MM.1S (cell line): ENCODE data around the gene SCN10A.

Experiments used
- DNase-seq: peaks from one replicate; pipeline ENCODE4 v3.0.0-alpha.2; 2015
- H2AFZ ChIP-seq: fragments of 300-600 bp; sonication (generic); 2 replicates; pipeline ENCODE4 v1.6.0; 2016; ENCODE audit warnings: antibody characterized with exemption, low read length
- H3F3A ChIP-seq: fragments of 300-600 bp; sonication (generic); 2 replicates; pipeline ENCODE4 v1.6.1; 2016; ENCODE audit warnings: mild to moderate bottlenecking, antibody characterized with exemption, low read length, moderate library complexity, mixed read lengths; ENCODE audit not compliant: insufficient read depth
- H3K27ac ChIP-seq: fragments of 300-600 bp; sonication (generic); 2 replicates; pipeline ENCODE4 v1.5.1; 2016; ENCODE audit warnings: mild to moderate bottlenecking, low read length
- H3K27me3 ChIP-seq: fragments of 300-600 bp; sonication (generic); replicated peaks from 2 replicates; pipeline ENCODE4 v1.6.0; 2016; ENCODE audit warnings: low read length; ENCODE audit not compliant: insufficient read depth
- H3K36me3 ChIP-seq: fragments of 300-600 bp; sonication (generic); replicated peaks from 2 replicates; pipeline ENCODE4 v1.6.1; 2016; ENCODE audit warnings: mild to moderate bottlenecking, low read length, mixed read lengths; ENCODE audit not compliant: insufficient read depth
- H3K4me1 ChIP-seq: fragments of 300-600 bp; sonication (generic); 2 replicates; pipeline ENCODE4 v1.6.1; 2016; ENCODE audit warnings: low read length, mixed read lengths
- H3K4me2 ChIP-seq: fragments of 300-600 bp; sonication (generic); 2 replicates; pipeline ENCODE4 v1.6.0; 2016; ENCODE audit warnings: low read depth, low read length
- H3K4me3 ChIP-seq: fragments of 300-600 bp; sonication (generic); 2 replicates; pipeline ENCODE4 v1.5.1; 2016; ENCODE audit warnings: low read length, mixed read lengths
- H3K79me2 ChIP-seq: fragments of 300-600 bp; sonication (generic); 2 replicates; pipeline ENCODE4 v1.6.1; 2016; ENCODE audit warnings: mixed run types, low read length, mixed read lengths
- H3K9ac ChIP-seq: fragments of 300-600 bp; sonication (generic); 2 replicates; pipeline ENCODE4 v1.6.1; 2016; ENCODE audit warnings: low read length, mixed read lengths
- H3K9me2 ChIP-seq: fragments of 300-600 bp; sonication (generic); replicated peaks from 2 replicates; pipeline ENCODE4 v1.6.1; 2016; ENCODE audit warnings: mild to moderate bottlenecking, low read length, mixed read lengths; ENCODE audit not compliant: insufficient read depth
- H3K9me3 ChIP-seq: fragments of 300-600 bp; sonication (generic); replicated peaks from 2 replicates; pipeline ENCODE4 v1.6.1; 2016; ENCODE audit warnings: mild to moderate bottlenecking, low read length, mixed read lengths; ENCODE audit not compliant: insufficient read depth
- H4K20me1 ChIP-seq: fragments of 300-600 bp; sonication (generic); 2 replicates; pipeline ENCODE4 v1.6.1; 2016; ENCODE audit warnings: mild to moderate bottlenecking, low read length, moderate library complexity, mixed read lengths; ENCODE audit not compliant: insufficient read depth
- EZH2 ChIP-seq: fragments of 300-600 bp; sonication (generic); optimal IDR thresholded peaks from 2 replicates; pipeline ENCODE3; 2017; ENCODE audit warnings: low read depth, mild to moderate bottlenecking, antibody characterized with exemption, low read length, mixed read lengths
- EZH2phosphoT487 ChIP-seq: fragments of 300-600 bp; sonication (generic); IDR thresholded peaks from 2 replicates; pipeline ENCODE4 v1.6.1; 2018; ENCODE audit warnings: antibody characterized with exemption, low read length
- TF ChIP-seq, protein P1 (sequence below): fragments of 300-600 bp; sonication (generic); IDR thresholded peaks from 2 replicates; pipeline ENCODE4 v1.5.1; 2016; ENCODE audit warnings: antibody characterized with exemption, low read length, mixed read lengths

Gene SCN10A

DNA sequence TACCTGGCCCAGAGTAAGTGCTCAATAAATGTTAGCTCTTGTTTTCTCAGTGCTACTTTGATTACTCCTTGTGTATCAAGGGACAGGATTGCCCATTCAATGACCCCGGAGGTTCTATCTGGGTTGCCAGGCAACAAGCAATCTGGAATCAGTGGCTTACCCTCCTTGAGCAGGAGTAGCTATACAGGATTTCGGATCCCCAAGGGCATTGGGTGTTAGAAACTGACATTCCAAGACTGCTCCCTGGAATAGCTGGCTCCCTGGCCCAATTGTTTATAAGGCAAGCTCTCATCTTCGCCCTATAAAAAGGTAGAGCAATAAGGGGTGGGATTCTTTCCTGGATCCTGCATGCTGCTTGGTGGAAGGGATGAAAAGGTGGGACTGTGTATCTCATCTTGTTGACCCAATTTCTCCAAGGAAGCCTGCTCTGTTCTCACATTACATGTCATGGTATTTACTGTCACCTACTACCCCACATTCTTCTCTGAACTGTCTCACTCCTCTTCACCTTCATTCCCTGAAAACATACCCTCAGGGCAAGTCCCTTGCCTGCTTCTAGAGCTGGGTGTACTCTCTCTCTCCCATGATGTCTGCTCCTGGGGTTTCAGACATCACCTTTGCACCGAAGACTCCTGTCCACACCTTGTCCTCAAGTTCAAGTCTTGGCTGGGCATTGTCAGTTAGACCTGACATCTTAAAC, 26.4 kb upstream of the SCN10A start:
- Histone ChIP-seq H3K4me3 (no peak overlapping the region), H4K20me1 (no peaks in the 10 kb centered on the region)
- DNase-seq, result no peak

DNA sequence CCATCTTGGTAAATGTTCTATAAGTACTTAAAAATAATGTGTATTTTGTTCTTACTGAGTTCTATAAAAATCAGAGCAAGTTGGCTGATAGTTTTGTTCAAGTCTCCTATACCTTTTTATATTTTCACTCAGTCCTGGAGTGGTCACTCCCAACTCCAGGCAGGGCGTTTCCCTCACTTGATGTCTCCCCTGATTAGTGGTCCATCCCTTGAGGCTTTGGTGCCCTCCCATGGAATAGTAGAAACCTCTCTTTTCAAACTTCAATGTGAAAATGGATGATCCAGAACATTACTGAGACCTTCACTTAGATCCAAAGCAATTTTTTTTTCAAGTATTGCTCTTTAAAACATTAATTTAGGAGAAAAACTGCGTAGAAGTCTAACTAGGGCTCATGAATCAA, 25.0 kb upstream of the SCN10A start:
- no peak for DNase-seq
- Histone ChIP-seq H3K9me2 (no peaks in the 10 kb centered on the region), H3K4me3 (no peak overlapping the region), H3K4me2 (no peak overlapping the region), H3F3A (no peaks in the 10 kb centered on the region), H3K9ac (no peak overlapping the region), H3K36me3 (no peaks in the 10 kb centered on the region), H3K27me3 (no peaks in the 10 kb centered on the region), H3K9me3 (no peaks in the 10 kb centered on the region), H2AFZ (no peak overlapping the region), H4K20me1 (no peaks in the 10 kb centered on the region), H3K4me1 (no peaks in the 10 kb centered on the region), H3K27ac (no peak overlapping the region), H3K79me2 (no peaks in the 10 kb centered on the region)
- no peak for TF ChIP-seq EZH2
- no peak for TF ChIP-seq EZH2phosphoT487
- TF ChIP-seq, protein P1, sequence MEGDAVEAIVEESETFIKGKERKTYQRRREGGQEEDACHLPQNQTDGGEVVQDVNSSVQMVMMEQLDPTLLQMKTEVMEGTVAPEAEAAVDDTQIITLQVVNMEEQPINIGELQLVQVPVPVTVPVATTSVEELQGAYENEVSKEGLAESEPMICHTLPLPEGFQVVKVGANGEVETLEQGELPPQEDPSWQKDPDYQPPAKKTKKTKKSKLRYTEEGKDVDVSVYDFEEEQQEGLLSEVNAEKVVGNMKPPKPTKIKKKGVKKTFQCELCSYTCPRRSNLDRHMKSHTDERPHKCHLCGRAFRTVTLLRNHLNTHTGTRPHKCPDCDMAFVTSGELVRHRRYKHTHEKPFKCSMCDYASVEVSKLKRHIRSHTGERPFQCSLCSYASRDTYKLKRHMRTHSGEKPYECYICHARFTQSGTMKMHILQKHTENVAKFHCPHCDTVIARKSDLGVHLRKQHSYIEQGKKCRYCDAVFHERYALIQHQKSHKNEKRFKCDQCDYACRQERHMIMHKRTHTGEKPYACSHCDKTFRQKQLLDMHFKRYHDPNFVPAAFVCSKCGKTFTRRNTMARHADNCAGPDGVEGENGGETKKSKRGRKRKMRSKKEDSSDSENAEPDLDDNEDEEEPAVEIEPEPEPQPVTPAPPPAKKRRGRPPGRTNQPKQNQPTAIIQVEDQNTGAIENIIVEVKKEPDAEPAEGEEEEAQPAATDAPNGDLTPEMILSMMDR, result no peak

More for the DNA sequence above, 26.4 kb upstream of the SCN10A start:
- H3K27ac ChIP-seq, result no peak overlapping the region
- H3K4me1 ChIP-seq, result no peaks in the 10 kb centered on the region
- no peak overlapping the region for H3K4me2 ChIP-seq
- H3K36me3 ChIP-seq, result no peaks in the 10 kb centered on the region
- H3K9me2 ChIP-seq, result no peaks in the 10 kb centered on the region
- no peaks in the 10 kb centered on the region for H3F3A ChIP-seq
- H3K9ac ChIP-seq, result no peak overlapping the region
- H3K9me3 ChIP-seq, result no peaks in the 10 kb centered on the region
- no peak overlapping the region for H2AFZ ChIP-seq
- no peaks in the 10 kb centered on the region for H3K79me2 ChIP-seq
- H3K27me3 ChIP-seq, result no peaks in the 10 kb centered on the region
- TF ChIP-seq EZH2 (no peak), EZH2phosphoT487 (no peak)
- TF ChIP-seq, protein P1, result no peak

DNA sequence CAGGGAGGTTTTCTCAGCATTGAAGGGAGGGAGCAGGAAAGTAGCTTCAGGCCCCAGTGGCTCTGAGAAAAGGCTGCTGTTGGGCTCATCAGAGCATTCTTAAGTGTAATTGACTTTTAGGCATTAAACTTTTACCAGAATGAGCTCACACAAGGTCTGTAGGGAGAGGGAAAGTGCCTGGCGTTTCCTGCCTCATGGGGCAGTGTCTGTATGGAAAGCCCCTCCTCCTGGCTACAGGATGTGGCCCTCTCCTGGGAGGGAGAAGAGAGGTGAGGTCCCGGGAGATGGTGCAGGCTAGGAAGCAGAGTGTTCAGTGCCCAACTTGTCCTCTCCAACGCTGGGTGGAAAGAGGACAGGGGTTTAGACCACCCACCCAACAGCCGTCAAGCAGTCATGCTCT, 21.3 kb upstream of the SCN10A start:
- no peaks in the 10 kb centered on the region for H3K4me1 ChIP-seq
- no peaks in the 10 kb centered on the region for H3K27me3 ChIP-seq

More for the DNA sequence above, 21.3 kb upstream of the SCN10A start:
- H3K27ac ChIP-seq, result no peak overlapping the region
- no peak for TF ChIP-seq EZH2phosphoT487
- TF ChIP-seq, protein P1, result no peak
- TF ChIP-seq EZH2, result no peak
- H3K4me3 ChIP-seq, result no peak overlapping the region
- no peak for DNase-seq
- H3K36me3 ChIP-seq, result no peaks in the 10 kb centered on the region
- no peak overlapping the region for H3K4me2 ChIP-seq
- H4K20me1 ChIP-seq, result no peaks in the 10 kb centered on the region
- no peaks in the 10 kb centered on the region for H3K9me3 ChIP-seq
- no peaks in the 10 kb centered on the region for H3K79me2 ChIP-seq
- no peaks in the 10 kb centered on the region for H3K9me2 ChIP-seq
- no peak overlapping the region for H2AFZ ChIP-seq
- H3F3A ChIP-seq, result no peaks in the 10 kb centered on the region
- no peak overlapping the region for H3K9ac ChIP-seq
